GM12872 (cell line): Measurements from ENCODE around the gene RNF26.

Source experiments
- TF ChIP-seq, protein P1 (sequence below): IDR thresholded peaks from 3 replicates; pipeline ENCODE4 v1.5.1; 2011; ENCODE audit warnings: low read depth, mild to moderate bottlenecking, low read length, moderate library complexity; ENCODE audit not compliant: insufficient read depth

The RNF26 gene

DNA sequence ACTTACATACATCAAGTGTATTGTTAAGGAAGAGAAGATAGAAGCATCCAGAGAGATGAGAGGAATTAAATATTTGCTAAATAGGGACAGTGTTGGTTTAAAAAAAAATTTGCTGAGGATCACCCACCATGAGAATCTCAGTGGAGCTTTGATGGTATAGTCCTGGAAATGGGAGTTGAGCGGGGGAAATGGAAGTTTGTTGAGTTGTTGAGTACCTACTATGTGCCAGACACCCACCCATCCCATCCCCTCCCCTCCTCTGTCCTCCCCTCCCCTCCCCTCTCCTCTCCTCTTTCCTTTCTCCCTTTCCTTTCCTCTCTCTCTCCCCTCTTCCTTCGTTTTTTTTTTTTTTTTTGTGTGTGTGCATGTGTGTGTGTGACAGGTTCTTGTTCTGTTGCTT lies 16.9 kb downstream of the RNF26 start:
- TF ChIP-seq, protein P1, sequence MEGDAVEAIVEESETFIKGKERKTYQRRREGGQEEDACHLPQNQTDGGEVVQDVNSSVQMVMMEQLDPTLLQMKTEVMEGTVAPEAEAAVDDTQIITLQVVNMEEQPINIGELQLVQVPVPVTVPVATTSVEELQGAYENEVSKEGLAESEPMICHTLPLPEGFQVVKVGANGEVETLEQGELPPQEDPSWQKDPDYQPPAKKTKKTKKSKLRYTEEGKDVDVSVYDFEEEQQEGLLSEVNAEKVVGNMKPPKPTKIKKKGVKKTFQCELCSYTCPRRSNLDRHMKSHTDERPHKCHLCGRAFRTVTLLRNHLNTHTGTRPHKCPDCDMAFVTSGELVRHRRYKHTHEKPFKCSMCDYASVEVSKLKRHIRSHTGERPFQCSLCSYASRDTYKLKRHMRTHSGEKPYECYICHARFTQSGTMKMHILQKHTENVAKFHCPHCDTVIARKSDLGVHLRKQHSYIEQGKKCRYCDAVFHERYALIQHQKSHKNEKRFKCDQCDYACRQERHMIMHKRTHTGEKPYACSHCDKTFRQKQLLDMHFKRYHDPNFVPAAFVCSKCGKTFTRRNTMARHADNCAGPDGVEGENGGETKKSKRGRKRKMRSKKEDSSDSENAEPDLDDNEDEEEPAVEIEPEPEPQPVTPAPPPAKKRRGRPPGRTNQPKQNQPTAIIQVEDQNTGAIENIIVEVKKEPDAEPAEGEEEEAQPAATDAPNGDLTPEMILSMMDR: no peak

GRCh38 chr11:119352857-119353260 lies 18.5 kb downstream of the RNF26 start:
- TF ChIP-seq, protein P1: no peak

DNA sequence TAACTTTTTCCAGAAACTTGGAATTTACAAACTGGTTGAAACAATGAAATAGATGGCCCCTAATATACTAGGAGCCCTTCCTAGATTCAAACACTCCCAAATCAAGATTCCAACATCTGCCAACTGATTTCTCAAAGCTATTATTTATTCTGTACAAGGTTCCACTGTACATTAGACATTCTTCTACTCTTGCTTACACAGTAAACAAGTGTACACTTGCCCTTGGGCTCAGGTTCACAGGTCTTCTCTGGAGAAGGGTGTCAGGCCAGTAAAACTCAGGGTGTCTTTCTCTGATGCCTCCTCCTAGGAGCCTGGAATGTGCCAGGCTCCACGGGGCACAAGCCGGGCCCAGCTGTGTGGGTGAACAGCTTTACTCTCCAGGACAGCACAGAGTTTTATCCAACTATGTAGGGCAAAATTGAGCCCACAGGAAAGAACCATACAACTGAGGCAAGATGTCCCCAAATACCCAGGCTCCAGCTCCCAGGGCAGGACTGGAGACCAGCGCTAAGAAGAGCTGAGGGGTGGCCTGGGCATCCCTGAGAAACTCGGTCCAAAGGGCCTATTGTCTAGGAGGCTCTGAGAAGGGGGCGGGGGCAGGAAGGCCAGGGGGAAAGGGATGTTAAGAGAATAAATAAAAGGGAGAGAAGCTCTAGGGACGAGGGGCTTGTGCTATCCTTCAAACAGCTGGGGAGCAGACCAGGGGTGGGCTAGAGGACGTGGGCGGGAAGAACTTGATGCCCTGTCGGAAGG lies 20.9 kb downstream of the RNF26 start:
- TF ChIP-seq, protein P1: no peak

- TF ChIP-seq, protein P1: peak; percentile 92
Measured at GRCh38 chr11:119356349-119357031, 22.2 kb downstream of the RNF26 start.

GRCh38 chr11:119357074-119357473 lies 22.7 kb downstream of the RNF26 start:
- TF ChIP-seq, protein P1: no peak

- TF ChIP-seq, protein P1: no peak
Measured at GRCh38 chr11:119359365-119360214, 25.3 kb downstream of the RNF26 start.
